NCI-H526 (cell line): ENCODE measurements around the gene SLC12A3.
A peak's percentile ranks its signal among the peaks of the same experiment; 100 is the strongest.

Experiments used
- DNase-seq, 2 experiments: peaks; one replicate each; lab custom pipeline; 2025; lab: John Stamatoyannopoulos, UW

Gene SLC12A3

DNA sequence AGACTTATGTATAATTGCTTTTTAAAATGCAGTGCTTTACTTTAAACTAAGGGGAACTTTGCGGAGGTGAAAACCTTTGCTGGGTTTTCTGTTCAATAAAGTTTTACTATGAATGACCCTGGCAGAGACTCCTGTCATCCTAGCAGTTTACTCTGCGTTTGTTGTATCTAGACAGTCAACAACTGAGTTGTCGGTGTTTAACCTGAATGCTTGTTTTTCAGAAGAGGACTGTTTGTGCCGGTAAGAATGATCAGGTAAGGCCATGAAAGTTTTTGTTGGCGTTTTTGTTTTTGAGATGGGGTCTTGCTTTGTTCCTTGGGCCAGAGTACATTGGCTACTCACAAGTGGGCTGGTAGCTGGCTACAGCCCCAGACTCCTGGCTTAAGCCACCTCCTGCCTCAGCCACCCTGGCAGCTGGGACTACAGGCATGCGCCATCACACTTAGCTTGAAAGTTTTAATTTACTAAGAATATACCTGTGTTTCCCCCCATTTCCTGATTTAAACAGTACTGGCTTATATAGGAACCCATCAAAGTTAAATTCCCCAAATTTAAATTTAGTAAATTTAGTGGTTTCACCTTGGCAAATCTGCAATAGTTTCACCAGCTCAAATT lies 78.9 kb downstream of the SLC12A3 start:
- DNase-seq: no peak

DNA sequence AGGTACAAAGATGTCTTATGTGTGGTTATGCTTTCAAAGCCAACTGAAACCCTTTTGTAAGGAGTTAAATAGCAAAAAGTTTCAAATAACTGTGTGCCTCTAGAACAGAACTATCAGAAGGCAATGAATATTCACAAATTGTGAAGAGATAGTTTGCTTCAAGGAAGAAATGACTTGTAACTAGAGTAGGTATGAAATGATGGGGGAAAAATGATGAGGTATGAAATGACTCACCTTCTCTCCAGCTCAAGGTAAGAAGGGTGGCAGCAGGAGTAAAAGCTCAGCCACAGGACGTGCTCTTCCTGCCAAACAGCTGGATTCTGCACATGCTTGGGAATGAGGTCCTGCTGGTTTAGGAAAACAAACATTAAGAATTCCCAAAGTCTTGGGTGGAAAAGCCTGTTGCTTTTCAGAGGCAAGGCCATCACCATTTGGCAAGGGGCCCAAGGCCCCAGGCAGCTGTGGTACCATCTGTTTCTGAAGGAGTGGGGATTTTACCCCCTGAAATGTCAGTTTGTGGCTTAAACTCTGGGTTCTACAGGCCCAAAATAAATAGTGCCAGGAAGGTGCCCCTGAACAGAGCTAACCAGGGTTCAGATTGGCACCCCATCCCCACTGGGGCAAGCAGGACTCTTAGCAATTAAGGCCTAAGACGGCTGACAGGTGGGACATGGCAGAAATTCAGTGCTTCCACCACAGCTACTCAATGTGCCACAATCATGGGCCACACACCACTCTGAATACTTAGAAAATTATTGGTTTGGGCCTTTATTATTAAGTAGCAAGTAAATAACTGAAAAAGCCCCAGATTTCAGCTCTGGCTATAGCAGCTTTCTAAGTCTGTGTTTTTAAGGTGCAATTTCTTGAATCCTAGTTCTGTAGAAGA lies 80.2 kb downstream of the SLC12A3 start:
- DNase-seq: no peak

DNA sequence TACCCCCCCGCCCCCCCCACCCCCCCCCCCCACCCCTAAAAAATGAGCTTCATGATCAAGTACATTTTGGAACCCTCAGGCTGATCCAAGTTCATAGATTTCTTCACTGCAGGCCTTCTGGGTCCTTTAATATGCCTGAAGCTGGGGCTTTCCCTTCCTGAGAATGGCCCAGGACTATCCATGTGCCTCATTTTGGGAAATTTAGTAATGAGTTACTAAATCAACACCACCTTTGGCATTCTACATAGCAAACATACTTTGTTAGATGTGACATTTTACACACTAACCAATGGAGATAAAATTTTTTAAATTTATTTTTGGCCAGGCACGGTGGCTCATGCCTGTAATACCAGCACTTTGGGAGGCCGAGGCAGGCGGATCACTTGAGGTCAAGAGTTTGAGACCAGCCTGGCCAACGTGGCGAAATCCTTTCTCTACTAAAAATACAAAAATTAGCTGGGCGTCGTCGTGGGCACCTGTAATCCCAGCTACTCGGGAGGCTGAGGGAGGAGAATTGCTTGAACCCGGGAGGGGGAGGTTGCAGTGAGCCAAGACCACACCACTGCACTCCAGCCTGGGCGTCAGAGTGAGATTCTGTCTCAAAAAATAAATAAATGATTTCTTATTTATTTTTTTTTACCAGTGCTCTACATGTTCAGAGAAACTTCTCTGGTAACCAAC lies 81.0 kb downstream of the SLC12A3 start:
- DNase-seq: no peak

DNA sequence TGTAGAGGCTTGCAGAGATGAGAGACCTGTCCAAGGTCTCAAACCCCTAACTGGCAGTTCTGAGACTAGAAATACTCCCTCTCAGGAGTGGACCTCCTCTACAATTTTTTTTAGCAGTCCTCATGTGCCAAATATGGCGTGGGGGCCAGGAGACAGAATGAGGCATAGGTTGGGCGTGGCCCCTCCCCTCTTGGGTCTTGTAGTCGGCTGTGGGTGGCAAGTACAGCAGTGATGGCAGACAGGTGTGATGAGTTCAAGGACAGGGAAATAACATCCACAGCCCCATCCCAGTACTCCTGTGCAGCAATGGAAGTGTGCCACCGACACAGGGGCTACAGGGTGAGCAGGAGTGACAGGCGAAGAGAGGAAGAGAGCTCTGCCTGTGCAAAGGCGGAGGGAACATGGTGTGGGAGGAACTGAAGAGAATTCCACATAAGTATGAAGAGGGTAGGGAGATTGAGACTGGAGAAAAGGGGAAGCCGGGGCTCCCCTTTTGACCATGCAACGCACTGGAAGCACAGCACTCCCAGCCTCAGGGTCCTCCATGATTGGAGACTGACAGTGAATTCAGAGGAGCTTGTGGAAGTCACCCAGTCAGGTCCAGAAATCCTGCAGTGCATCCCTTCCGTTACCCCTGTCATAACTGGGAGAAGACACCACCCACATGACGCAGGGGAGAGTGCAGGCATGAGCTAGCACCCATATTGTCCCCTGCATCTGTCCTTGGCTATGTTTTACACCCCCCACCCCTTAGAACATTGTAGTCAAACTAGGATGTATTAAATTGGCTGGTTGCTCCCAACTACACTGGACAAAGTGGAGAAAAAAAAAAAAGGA lies 82.0 kb downstream of the SLC12A3 start:
- no peak for DNase-seq

DNA sequence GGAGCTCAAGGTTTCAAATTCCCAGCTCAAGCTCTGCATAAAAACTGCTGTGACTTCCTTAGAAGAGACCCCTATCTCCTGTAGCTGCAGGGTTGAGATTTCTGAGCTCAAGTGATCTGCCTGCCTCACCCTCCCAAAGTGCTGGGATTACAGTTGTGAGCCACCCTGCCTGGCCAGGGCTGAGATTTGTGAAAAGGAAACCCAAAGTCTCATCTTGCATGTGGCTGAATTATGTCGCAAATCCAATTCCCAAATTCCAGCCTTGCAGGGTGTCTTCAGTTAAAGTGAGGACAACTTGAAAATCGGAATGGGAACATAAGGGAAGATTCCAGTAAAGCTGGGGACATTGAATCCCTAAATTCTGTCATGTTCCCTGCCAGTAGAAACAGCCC lies 82.6 kb downstream of the SLC12A3 start:
- no peak for DNase-seq

DNA sequence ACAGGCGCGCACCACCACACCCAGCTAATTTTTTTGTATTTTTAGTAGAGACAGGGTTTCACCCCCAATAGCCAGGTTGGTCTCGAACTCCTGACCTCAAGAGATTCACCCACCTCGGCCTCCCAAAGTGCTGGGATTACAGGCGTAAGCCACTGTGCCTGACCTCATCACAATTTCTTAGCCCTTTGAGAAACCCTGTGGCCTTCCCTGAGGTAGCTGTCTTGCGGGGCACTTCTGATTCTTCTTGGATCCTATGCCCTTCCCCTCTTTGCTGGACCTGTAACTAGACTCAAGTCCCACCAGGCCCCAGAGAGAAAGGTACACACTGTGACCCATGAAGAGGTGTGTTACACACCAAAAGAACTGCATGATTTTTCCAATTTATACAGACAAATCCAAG lies 83.2 kb downstream of the SLC12A3 start:
- no peak for DNase-seq

DNA sequence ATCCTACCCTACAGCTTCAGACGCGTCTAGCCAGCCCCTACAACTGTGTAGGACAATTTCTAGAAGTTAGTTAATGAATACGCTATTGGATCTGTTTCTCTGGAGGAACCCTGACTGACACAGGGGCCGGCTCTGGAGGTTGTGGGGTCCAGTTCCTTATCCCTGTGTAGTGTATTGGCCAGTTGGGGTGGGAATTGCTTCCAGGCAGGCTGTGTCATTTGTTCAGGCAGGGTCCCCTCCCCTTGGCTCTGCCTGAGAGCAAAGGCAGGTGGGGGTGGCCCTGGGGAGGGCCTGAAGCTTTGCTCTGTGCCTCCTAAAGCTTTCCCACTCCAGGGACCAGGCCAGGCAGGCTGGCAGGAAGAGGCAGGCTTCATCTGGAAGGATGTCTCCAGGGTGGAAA lies 85.0 kb downstream of the SLC12A3 start:
- no peak for DNase-seq

DNA sequence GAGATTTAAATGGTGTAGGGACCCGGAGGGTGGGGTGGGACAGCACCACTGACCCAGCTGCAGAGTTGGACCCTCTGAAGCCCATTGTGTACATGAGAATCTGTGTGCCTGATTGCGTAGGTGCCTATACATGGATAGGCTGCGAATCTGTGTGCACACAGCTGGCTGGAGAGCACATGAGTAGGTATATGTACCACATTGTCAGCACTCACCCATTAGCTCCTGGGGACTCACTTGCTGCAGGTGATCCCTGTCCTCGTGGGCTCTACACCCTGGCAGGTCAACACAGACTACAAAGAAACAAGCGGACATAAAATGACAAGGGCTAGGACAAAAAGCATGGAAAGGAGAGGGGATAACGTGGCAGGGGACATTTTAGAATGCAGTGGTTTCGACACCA lies 85.4 kb downstream of the SLC12A3 start:
- no peak for DNase-seq

DNA sequence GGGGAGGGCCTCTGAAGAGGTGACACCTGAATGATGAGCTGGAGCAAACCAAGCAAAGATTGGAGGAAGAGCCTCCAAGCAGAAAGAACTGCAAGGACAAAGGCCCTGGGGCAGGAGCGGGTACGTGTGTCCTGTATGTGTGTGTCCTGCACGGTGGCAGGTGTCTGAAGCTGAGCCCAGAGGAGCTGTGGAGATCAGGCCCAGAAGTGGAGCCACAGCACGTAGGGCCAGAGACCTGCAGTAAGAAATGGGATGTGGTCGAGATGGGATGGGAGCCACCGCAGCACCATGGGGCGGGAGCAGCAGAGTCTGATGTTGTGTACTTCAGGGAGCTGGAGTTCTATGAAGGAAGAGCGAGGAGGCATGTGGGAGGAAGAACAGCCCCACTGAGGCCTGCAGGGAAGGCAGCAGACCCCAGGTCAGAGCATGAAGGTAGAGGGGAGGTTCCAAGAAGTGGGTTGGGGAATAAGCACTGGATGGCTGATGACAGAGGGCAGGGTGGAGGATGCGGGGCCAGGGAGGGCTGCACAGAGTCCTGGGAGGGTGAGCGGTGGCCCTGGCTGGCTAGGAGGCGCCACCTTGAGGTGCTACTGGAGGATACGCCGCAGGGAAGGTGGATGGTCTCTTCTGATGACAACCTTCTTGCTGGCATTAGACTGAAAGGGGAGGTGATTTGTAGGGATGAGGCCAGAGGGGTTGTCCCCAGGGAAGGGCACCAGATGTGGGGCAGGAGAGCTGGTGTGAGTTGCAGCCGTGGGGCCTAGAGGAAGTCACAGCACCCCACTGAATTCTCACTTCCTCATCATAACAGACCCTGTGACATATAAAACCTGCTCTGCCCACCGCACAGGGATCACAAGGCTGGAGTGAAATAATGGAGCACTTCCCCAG lies 86.1 kb downstream of the SLC12A3 start:
- DNase-seq: peak in 1 of 2 experiments; percentile 61

DNA sequence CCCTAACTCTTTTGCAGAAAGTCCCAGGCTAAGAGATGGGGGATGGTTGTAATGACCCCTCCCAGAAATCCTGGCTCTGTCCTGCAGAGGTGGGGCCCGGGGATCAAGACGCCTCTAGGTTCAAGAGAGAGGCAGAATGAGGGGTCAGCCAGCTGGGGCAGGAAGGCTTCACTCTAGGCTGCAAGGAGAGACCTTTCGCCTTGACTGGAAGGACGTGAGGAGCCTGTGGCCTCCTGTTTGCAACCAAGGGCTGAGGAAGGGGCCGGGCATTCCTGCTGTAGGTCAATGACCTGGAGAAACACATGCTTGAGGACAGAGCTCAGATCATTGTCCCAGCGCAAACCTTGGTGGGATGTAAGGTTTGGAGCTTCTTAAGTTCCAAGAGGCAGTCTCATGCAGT lies 88.0 kb downstream of the SLC12A3 start:
- no peak for DNase-seq

DNA sequence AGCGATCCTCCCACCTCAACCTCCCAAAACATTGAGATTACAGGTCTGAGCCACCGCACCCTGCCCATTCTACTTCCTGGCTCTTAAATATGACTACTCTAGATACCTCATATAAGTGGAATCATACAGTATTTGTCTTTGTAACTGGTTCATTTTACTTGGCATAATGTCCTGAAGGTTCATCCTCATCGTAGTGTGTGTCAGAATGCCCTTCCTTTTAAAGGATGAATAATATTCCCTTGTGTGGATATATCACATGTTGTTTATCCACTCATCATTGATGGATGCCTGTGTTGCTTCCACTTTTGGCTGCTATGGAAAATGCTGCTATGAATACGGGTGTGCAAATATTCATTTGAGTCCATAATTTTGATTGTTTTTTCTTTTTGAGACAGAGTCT lies 91.1 kb downstream of the SLC12A3 start:
- DNase-seq: no peak

DNA sequence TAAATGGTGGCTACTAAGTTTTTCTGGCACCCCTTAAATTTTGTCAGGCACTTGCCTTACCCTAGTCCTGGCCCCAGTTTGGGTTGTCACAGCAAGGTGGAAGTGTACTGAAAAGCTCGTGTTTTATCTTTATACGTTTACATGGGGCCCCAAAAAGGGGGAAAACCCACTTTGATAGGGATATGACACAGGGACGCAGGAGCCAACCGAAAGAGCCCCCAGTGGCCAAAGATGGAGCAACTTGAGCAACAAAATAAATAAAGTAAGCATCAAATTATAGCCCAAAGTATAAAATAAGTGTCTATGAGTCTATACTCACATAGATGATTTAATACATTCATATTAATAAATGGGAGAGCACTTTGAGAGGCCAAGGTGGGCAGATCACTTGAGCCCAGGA lies 91.7 kb downstream of the SLC12A3 start:
- DNase-seq: no peak

DNA sequence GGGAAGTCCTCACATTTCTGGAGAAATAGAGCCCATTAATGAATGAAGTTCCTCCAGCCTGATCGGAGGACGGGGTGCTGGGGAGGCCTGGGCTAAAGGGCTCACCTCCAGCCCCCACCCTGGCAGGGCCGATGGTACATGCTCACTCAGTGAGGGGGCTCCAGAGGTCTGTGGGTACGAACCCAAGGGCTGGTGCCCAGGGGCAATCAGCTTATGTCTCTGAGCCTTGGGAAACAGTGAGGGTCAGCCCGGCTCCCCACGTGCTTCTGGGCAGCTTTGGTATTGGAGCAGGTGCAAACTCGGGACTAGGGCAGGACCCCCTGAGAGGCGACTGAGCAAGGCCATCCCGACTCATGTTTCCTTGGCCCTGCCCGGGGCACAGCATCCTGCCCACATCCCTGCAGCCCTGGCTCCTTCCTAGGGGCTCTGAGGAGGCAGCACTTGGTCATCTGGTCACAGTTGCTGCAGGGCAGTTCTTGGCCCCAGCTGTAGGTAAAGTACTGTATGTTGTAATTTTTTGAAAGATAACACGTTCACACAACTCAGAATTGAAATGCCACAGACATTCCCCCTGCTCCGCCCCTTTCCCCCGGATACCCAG lies 95.8 kb downstream of the SLC12A3 start:
- DNase-seq: no peak

DNA sequence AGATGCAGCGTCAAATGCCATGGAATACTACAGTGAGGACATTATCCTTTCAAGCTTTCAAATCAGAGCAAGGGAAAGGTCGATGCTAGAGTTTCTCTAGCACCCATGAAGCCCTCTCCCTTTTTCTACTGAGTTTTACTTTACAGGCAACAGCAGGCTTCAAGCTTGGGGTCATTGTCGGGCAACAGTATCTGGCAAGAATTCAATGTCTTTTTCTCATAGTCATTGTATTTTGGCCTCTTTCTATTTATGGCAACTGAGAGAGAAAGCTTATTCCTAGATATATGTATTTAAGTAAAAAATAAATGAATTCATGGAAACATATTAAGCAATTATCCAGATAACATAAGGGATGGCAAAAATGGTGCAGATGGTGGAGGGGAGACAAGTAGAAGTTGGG lies 96.4 kb downstream of the SLC12A3 start:
- DNase-seq: no peak

DNA sequence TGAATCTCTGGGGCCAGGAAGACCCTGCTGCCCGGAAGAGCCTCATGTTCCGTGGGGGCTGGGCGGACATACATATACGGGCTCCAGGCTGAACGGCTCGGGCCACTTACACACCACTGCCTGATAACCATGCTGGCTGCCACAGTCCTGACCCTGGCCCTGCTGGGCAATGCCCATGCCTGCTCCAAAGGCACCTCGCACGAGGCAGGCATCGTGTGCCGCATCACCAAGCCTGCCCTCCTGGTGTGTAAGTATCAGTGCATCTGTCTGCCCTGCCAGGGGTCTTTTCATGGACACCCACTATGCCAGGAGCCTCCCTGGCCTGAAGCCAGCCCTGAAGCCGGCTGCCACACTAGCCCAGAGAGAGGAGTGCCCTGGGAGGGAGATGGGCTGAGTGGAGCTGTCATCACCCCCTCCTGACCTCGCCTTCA lies 96.9 kb downstream of the SLC12A3 start, which contains the start of gene CETP:
TSS of gene CETP (plus strand) at position 100 of the 431 bp plus-strand sequence. CDS start at position 130, 30 bp downstream.
- DNase-seq: no peak

DNA sequence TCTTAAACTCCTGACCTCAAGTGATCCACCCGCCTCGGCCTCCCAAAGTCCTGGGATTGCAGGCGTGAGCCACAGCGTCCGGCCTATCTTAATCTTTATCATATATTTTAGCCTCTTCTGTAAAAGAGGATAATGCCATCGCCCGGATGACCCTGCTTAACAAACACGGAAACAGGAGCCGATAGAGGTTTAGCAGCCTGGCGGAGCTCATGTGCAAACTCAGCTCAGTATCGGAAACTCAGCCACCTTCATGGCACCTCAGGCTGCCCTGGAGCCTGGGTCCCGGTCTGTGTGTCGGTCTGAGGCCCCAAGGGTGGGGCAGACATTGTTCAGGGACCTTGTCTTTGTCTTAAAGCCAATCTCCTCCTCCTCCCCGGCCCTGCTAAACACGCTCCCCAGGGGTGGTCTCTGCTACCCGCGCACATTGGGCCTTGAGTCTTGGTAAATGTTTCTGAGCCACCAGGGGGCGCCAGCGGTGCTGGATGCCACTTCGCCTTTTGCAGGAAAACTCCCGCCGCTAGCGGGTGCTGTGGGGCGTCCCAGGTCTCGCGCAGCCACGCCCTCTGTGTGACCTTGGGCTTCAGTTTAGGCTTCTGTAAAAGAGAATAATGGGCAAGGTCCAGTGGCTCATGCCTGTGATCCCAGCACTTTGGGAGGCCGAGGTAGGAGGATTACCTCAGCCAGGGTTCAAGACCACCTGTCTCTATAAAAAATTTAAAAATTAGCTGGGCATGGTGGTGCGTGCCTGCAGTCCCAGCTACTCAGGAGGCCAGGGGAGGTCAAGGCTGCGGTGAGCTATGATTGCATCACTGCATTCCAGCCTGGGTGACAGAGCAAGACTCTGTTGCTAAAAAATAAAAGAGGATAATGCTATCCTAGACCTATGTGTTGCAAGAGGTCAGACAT lies 99.5 kb downstream of the SLC12A3 start:
- DNase-seq: peak; percentile 34 to 86
